ENCODE measurements around the gene KCNQ4.

KCNQ4 gene

GRCh38 chr1:40763742-40764532 lies 19.6 kb upstream of the KCNQ4 start:
- H3K4me2 ChIP-seq (ENCODE audit: low read length), result no peak overlapping the region
- H3K27ac ChIP-seq (ENCODE audit: low read depth, low read length), result no peak overlapping the region

DNA sequence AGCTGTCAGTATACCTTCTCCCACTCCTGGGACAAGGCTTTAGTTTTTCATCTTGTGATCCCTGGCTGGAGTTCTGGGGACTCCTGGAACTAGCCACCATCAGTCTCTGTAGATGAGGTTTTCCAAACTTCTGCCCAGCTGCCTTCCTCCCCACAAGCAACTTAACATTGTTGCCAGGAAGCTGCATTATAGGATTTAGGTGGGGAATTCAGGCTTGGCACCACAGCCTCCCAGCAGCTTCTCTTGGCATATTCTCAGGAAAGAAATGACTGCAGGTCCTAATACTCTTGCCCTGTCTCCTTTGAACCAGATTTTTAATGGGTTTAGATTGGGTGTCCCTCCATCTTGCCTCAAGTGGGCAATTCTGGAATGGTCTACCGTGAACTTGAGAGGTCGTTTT lies 18.6 kb upstream of the KCNQ4 start:
- TF ChIP-seq EZH2phosphoT487 (IDR thresholded peaks at IDR 0.05; ENCODE audit: borderline replicate concordance, low read length) (no peak), CTCF (IDR thresholded peaks at IDR 0.05; ENCODE audit: low read depth, low read length, poor library complexity, severe bottlenecking) (no peak)
- Histone ChIP-seq H3K4me3 (ENCODE audit: low read length) (no peak overlapping the region), H3K9me2 (replicated peaks; ENCODE audit: control insufficient read depth, low read length) (no peaks in the 10 kb centered on the region), H3K79me2 (ENCODE audit: control insufficient read depth, low read length) (no peaks in the 10 kb centered on the region), H3K36me3 (ENCODE audit: control insufficient read depth, low read length) (peaks cover 84% of the 10 kb centered on the region), H3K4me1 (ENCODE audit: control insufficient read depth, low read length) (peaks cover 20% of the 10 kb centered on the region), H3K9me3 (ENCODE audit: control insufficient read depth, insufficient read depth, low read length) (no peaks in the 10 kb centered on the region), H3K4me2 (ENCODE audit: low read length) (no peak overlapping the region), H3K27ac (ENCODE audit: low read depth, low read length) (no peak overlapping the region), H4K20me1 (ENCODE audit: control insufficient read depth, insufficient read depth, low read depth, low read length) (no peaks in the 10 kb centered on the region), H3K27me3 (ENCODE audit: control insufficient read depth, low read length) (no peaks in the 10 kb centered on the region), H3F3A (ENCODE audit: control insufficient read depth, insufficient read depth) (no peaks in the 10 kb centered on the region)

More at GRCh38 chr1:40763742-40764532, 19.6 kb upstream of the KCNQ4 start:
- Histone ChIP-seq H3K36me3 (ENCODE audit: control insufficient read depth, low read length) (peaks cover 83% of the 10 kb centered on the region), H3K4me3 (ENCODE audit: low read length) (no peak overlapping the region), H3K9me3 (ENCODE audit: control insufficient read depth, insufficient read depth, low read length) (no peaks in the 10 kb centered on the region), H4K20me1 (ENCODE audit: control insufficient read depth, insufficient read depth, low read depth, low read length) (no peaks in the 10 kb centered on the region), H3K27me3 (ENCODE audit: control insufficient read depth, low read length) (no peaks in the 10 kb centered on the region), H3K9me2 (replicated peaks; ENCODE audit: control insufficient read depth, low read length) (no peaks in the 10 kb centered on the region), H3F3A (ENCODE audit: control insufficient read depth, insufficient read depth) (no peaks in the 10 kb centered on the region), H3K79me2 (ENCODE audit: control insufficient read depth, low read length) (no peaks in the 10 kb centered on the region), H3K4me1 (ENCODE audit: control insufficient read depth, low read length) (peaks cover 20% of the 10 kb centered on the region)
- TF ChIP-seq CTCF (IDR thresholded peaks at IDR 0.05; ENCODE audit: low read depth, low read length, poor library complexity, severe bottlenecking), result no peak
- no peak for TF ChIP-seq EZH2phosphoT487 (IDR thresholded peaks at IDR 0.05; ENCODE audit: borderline replicate concordance, low read length)

GRCh38 chr1:40766017-40766416 lies 17.6 kb upstream of the KCNQ4 start:
- Histone ChIP-seq H3K9me3 (ENCODE audit: control insufficient read depth, insufficient read depth, low read length) (no peaks in the 10 kb centered on the region), H3K4me1 (ENCODE audit: control insufficient read depth, low read length) (peaks cover 20% of the 10 kb centered on the region)

More at GRCh38 chr1:40766017-40766416, 17.6 kb upstream of the KCNQ4 start:
- H4K20me1 ChIP-seq (ENCODE audit: control insufficient read depth, insufficient read depth, low read depth, low read length), result no peaks in the 10 kb centered on the region
- no peaks in the 10 kb centered on the region for H3K79me2 ChIP-seq (ENCODE audit: control insufficient read depth, low read length)
- H3K27ac ChIP-seq (ENCODE audit: low read depth, low read length), result no peak overlapping the region
- H3K27me3 ChIP-seq (ENCODE audit: control insufficient read depth, low read length), result no peaks in the 10 kb centered on the region
- H3K9me2 ChIP-seq (replicated peaks; ENCODE audit: control insufficient read depth, low read length), result no peaks in the 10 kb centered on the region
- no peak overlapping the region for H3K4me3 ChIP-seq (ENCODE audit: low read length)
- no peak overlapping the region for H3K4me2 ChIP-seq (ENCODE audit: low read length)
- no peak for TF ChIP-seq EZH2phosphoT487 (IDR thresholded peaks at IDR 0.05; ENCODE audit: borderline replicate concordance, low read length)
- TF ChIP-seq CTCF (IDR thresholded peaks at IDR 0.05; ENCODE audit: low read depth, low read length, poor library complexity, severe bottlenecking), result no peak
- peaks cover 83% of the 10 kb centered on the region for H3K36me3 ChIP-seq (ENCODE audit: control insufficient read depth, low read length)
- H3F3A ChIP-seq (ENCODE audit: control insufficient read depth, insufficient read depth), result no peaks in the 10 kb centered on the region

All from DOHH2 (cell line).